GM18511 (cell line): ENCODE measurements around the gene SCAMP3.
A peak's percentile ranks its signal among the peaks of the same experiment; 100 is the strongest.
"Not testable (repeated sequence)": the region's sequence is repeated elsewhere in the genome, so short reads cannot be mapped to it uniquely, and the experiment has no call there.

Experiments used
- ATAC-seq: cut with Tn5 transposase; IDR thresholded peaks from one replicate; pipeline ENCODE4 v1.9.1; 2021; ENCODE audit warnings: mild to moderate bottlenecking, moderate library complexity; ENCODE audit not compliant: unreplicated experiment

Gene SCAMP3

DNA sequence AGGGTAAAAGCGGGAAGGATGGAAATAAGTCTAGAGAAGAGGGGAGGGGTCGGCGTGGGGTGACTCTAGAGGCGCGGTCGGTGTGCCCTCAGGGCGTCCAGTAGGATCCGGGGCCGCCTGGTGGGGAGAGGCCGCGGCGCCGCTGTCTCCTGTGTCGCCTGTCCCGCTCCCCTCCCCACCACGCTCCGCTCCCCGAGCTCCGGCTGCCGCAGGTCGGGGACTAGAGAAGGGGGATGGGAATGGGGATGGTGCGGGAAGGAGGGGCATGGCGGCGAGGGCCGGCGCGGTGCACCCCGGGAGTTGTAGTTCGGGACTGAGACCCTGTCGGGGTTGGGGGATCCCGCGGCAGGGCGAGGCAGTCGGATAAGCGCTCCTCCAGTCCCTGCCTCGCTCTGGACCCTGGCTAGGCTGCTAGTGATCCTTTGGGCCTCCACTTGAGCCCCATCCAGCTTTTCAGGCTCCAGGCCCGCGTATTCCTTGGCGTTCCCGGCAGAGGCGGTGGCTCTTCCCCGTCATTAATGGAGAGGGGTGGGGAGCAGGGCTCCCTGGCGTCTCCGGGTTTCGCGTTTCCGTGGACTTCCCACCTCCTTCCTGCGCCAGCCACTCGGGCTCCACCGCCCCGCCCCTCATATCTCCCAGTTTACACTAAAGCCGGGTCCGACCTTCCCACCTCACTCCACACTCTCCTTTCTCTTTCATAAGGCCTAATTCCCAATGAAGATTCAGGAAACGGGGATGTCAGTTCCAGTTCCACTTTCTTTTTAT is 6.7 kb downstream of the SCAMP3 start, which contains the start of gene ENTREP3:
Gene ENTREP3 (minus strand): TSS at position 241 of the 765 bp plus-strand sequence. CDS start 606 bp downstream, outside the sequence.
- peak; percentile 60 for ATAC-seq

DNA sequence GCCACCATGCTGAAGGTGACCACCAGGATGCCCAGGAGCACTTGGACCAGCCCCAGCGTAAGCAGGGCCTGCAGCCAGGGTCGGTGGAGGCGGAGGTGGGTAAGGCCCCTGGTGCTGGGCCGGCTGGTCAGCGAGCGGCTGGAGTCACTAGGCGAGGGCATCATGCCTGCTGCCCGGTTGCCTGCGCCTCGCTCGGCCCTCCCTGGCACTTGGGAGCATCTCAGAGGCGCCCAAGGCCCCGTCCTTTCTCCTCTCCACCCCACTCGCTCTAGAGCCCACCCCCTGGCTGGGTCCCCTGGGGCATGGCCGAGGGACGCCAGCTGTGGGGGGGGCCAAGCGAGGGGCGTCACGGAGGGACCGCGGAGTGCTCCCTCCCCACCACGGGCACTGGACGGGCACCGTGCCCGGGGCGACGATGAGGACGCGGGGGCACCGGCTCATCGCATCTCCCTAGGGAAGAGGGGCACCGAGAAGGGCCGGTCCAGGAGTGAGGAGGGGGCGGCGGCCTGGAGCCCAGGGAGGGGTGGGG is 7.4 kb downstream of the SCAMP3 start:
- no peak for ATAC-seq

DNA sequence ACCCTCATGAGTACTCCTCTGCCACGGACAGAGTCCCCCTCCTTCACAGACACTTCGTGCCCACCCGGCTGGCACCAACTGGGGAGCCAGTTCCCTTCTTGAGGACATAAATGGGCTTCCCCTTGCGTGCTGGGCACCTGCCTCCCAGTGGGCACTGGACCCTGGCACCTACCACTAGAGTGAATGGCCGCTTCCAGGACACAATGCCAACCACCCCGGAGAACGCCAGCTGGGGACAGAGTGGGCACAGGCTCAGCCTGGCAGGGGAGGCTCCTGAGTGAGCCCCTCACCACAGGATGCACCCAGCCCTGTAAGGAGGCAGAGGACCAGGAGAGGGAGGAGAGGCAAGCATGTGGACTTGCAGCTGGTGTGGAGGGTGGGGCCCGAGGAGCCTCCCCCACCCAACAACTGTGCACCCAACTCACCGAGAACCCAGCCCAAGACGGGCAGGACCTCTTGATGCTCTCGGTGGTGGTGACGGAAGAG is 7.9 kb downstream of the SCAMP3 start:
- no peak for ATAC-seq

DNA sequence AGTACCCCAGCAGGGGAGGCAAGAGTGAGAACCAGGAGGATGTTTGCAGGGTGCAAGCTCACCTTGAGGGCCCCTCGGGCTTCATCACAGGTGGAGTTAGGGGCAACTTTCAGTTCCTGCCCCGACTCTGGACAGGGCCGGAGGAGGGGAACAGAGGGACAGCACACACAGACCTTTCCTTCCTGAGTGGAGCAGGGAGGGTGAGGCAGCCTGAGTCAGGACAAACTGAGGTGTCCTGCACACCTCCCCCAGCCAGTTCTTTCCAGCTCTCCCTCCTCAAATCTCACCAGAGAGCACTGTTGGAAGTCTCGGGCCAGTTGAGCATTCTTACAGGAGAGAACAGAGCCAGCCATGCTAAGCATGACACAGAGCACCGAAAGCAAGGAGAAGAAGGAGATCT is 8.4 kb downstream of the SCAMP3 start:
- ATAC-seq: no peak

DNA sequence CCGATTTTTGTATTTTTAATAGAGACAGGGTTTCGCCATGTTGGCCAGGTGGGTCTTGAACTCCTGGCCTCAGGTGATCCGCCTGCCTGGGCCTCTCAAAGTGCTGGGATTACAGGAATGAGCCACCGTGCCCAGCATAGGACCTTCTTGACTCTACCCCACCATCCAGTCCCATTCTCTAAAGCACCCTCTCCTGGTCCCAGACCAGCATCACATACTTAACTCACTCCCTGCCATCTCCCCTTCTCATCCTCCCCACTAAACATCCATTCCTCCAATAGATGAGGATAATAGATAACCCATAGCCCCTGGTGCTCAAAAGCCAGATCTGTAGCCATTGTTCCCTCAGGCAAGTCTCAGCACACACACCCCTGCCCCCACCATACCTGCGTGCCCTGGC is 9.0 kb downstream of the SCAMP3 start:
- ATAC-seq: no peak

DNA sequence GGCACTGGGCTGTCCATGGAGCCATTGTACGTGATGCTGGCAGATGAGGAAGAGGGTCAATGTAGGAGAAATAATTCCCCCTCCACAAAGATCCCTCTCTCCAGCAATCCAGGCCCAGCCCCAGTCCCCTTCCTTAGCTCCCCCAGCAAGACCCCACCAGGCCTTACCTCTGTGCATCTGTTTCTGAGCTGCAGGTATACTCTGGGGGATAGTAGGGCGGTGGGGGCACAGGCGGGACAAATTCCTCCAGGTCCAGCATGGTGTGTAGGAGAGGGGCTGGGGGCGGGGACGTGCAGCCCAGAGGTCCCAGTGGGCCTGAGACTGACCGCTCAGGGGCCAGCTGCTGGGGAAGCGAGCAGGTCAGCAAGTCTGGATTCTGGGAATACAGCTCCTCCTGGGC is 10.6 kb downstream of the SCAMP3 start:
- no peak for ATAC-seq

DNA sequence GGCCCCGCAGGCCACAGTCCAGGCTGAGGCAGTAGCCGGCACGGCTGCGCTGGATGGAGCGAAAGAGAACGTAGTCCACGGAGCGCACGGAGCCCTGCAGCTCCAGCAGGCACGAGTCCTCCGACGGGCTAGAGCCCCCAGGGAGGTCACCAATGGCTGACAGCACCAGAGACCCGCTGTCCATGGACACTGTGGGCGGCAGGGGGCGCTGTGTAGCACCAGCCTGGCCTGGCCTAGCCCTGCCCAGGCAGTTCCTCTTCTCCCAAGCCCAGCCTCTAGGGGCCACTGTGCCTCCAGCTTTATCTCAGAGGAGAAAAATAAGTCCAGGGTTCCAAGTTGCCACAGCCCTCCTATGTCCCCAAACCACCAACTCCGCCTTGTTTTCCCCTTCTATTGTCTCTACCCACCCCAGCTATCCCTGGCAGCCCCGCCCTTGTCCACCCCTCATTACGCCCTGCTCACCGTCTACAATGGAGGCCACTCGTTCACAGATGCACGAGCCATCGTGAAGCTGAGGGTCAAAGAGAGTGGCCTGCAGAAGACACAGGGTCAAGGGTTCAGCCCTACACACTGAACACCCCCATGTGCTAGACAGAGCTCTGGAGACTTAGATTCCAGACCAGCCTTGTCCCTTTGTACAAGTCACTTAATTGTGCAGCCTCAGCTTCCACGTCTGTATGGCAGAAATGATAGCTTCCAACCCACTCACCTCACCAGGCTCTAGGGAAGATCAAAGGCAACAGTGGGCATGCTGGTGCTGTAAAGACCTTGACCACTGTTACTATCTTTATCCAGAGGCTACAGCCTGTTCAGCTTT is 11.3 kb downstream of the SCAMP3 start:
- peak; percentile 93 for ATAC-seq

DNA sequence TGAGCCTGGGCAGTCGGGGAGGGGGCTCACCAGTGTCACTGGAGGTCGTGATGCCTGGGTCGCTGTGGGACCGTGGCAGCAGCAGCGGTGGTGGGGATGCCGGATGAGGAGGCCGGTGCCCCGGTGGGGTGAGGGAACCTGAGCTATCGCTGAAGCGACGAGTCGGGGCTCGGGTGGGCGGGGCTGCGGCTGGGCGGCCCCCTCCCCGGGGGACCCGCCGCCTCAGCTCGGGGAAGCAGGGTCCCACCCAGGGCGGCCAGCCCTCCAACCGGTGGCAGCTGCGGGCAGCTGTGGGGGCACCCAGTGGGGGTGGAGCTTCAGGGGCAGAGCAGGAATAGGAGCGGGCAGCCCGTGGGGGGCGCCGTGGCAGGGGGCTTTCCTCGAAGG is 11.9 kb downstream of the SCAMP3 start:
- ATAC-seq: peak; percentile 29

DNA sequence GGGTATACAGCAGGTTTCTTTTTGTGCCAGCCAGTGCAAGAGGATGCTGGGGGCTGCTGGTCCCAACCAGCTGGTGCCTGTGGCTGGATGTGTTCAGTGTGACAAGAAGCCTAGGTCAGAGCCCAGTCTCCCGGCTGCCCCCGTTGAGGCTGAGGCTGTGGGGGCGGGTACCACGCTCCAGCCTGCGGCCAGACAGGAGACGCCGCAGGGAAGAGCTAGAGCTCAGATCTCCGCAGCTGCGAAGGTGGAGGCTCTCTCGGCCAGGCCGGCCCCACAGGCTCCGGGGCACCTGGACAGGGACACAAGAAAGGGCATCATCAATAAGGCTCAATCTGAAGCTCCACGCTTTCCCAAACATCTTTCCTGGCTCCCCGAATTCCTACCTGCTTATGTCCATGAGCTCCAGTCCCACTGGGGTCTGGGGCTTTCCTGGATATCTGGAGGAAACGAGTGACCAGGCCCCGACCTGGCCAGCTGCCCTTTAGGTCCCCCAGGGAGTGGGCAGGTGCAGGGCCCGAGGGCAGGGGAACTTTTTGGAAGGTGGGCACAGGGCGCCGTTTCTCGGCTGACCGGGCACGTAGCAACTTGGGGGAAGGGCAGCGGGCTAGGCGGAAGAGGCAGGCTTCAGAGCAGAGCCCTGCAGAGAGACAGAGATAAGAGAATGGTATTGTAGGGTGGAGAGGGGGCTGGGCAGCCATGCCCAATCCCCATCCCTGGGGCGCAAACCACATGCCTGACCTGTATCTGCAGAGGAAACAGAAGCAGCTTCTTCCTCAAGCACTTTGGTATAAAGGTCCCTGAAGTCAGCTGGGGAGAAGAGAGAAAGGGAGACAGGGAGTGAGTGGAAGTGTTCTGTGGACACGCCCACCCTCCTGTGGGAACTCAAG is 14.2 kb downstream of the SCAMP3 start:
- no peak for ATAC-seq

DNA sequence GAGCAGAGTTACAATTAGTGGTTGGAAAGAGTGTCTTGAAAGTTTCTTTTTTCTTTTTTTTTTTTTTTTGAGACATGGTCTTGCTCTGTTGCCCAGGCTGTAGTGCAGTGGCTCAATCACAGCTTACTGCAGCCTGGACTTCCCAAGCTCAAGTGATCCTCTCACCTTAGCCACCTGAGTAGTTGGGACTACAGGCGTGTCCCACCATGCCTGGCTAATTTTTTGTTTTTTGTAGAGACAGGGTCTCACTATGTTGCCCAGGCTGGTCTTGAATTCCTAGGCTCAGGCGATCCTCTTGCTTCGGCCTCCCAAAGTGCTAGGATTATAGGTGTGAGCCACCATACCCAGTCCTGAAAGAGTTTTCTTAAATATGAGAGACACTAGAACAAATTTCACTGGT is 15.4 kb downstream of the SCAMP3 start:
- ATAC-seq: not testable (repeated sequence)

DNA sequence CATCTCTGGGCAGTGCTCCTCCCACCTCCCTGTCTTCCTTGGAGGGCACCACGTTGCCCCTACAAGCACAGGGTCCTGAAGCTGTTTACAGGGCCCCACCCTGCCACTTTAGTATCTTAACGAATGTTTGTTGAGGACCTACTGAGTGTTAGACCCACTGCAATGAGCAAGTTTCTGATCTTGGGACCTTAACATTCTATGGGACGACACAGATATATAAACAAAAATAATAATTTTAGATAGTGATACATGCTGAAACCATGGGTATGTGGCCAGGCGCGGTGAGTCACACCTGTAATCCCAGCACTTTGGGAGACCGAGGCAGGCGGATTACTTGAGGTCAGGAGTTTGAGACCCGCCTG is 17.0 kb downstream of the SCAMP3 start:
- no peak for ATAC-seq

DNA sequence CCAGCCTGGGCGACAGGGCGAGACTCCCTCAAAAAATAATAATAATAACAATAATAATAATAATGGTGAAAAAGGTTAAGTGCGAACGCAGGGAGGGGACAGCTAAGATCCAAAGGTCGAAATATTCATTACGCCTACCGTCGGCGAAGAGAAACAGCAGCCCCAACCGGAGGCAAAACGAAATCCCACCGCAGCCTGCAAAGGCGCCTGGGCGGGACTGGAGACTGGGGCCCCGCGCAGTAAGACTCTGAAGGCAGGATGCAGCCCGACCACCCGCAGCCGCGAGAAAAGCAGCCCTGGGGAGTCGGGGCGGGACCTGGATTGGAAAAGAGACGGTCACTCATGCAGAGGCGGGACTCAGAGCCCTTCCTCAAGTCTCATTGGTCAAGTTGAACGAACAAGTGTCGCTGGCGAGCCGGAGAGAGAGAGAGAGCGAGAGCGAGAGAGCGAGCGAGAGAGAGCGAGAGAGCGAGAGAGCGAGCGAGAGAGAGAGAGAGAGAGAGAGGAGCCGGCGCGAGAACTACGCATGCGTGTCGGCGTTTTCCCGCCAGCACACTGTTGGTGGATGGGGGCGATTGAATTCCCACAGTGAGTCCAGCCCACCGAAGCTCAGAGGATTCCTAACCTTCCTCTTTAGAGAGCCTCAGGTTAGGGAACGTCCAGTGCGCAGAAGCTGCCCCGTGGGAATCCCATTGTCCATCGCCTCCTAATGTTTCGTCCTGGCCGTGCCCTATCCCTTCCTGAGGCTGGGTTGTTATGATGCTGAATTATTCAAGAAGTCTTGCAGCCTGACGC is 17.6 kb downstream of the SCAMP3 start:
- ATAC-seq: peak; percentile 86

DNA sequence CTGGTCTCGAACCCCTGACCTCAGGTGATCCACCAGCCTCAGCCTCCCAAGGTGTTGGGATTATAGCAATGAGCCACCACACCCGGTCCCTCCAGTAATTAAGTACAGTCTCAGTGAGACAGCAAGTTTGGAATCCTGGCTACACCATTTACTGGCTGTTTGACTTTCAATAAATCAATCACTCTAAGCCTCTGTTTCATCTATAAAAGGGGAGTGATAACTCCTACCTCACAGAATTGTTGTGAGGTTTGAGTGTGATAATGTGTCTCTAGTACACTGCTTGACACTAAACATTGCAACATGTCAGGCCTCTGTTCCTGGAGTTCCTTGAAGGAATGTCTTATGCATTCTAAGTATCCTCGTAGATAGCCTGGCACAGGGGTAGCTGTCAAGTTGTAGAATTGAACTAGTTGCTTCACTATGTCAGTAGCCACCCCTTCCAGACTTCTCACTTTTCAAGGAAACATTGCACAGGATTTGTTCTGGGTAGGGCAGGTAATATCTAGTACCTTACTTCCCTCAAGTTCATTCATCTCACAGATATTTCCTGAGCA is 19.3 kb downstream of the SCAMP3 start:
- no peak for ATAC-seq

DNA sequence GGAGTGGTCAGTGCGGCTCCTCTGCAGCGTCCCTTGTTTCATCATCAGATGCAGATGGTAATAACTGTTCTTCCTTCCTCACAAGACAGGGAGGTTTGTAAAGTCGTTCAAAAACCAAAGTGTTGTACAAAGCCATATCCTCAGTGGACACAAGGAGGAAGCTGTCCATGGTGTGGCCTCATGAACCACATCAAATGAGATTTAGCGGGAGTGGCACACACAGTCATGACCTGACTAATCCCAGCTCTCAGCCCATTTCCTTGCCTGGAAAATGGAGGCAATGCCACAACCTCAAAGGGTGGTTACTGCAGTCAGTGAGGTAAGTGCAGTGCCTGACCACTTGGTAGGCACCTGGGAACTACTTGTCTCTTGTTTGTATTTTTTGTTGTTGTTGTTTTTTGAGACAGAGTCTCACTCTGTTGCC is 20.3 kb downstream of the SCAMP3 start:
- no peak for ATAC-seq

DNA sequence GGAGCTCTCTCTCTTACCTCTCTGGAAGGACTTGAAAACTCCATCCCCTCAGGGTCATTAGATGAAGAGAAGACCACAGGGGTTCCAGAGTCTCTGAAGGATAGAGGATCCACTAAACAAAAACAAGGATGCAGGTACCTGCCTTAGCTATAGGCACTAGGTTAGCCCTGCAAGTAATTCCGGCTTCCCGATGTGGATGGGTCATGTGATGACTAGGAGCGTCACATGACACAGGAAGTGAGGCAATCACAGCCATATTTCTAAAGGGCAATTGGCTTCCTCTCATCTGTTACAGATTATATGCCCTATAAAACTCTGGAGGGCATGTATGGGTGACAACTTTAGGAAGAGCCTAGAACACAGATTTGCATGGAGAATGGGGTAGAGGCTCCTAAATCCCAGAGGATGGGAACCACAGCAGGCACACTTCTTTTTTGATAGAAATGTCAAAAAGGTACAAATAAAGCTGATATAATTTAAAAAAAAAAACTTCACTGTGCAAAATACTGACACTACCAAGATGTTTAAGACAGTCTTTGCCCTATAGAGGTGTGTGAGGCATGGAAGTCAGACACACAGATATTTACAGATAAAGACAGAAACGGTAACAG is 21.0 kb downstream of the SCAMP3 start:
- no peak for ATAC-seq

DNA sequence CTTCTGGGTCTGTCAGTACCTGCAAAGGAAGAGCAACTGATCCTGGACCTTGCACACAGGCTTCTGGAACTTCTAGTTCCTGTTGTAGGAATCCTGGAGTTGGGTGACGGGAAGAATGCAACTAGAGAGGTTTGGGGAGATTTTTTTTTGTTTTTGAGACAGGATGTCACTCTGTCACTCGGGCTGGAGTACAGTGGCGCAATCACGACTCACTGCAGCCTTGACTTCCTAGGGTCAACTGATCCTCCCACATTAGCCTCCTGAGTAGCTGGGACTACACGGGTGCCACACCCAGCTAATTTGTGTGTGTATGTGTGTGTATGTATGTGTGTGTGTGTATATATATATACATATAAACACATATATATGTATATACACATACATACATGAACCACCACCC is 25.7 kb downstream of the SCAMP3 start:
- ATAC-seq: no peak

DNA sequence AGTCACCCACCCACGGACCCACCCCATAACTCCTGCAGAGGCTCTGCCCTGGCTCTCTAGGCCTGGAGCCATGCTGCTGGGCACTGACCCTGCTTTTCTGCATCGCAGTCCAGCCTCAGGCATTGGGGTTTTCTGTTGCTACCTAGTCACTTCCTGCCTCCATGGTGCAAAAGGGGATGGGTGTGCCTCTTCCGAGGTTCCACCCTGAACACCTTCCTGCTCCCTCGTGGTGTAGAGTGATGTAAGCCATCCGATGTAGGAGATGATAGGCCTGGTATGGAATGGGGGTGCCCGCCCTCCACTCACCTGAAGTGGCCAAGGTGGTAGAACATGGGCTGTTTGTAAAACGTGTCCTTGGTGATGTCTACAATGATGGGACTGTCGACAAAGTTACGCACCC is 26.8 kb downstream of the SCAMP3 start:
- ATAC-seq: not testable (repeated sequence)

DNA sequence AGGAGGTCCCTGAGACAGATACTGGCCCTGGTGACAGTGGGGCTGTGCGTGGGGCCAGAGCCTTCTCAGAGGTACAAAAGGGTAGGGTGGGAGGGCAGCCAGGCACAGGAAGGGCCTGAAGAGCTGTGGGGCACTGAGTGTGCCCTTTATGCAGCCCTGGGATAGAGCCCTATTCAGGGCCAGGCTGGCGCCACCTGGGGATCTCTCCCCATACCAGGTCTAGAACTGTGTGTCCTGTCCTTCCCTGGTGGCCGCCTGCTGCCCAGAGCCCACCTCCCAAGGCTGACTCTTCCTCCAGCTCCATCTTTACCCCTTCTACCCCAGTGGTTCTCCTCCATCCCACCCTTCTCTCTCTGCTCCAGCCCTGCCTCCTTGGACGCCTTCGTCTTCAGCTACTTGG is 28.7 kb downstream of the SCAMP3 start:
- ATAC-seq: not testable (repeated sequence)
